Suprapubic skin (tissue), 4 donors: ENCODE results near the gene USP10. TPM values are rescaled to one million over a fixed set of nuclear protein-coding genes. Genes with fewer than 3 reads are reported as not detected.
"Not testable (repeated sequence)": the region's sequence is repeated elsewhere in the genome, so short reads cannot be mapped to it uniquely, and the experiment has no call there.

ENCODE experiments used
- DNase-seq, 2 donors: peaks; one replicate each; pipeline ENCODE4 v3.0.0-alpha.2; 2019; ENCODE audit warnings: low spot score in 2 of 2
- H3K27ac ChIP-seq: fragments of 200-600 bp; sonication (generic); one replicate; pipeline ENCODE4 v1.5.1; 2019
- H3K27me3 ChIP-seq: fragments of 200-600 bp; sonication (generic); one replicate; pipeline ENCODE4 v1.5.1; 2019
- H3K36me3 ChIP-seq: fragments of 200-600 bp; sonication (generic); one replicate; pipeline ENCODE4 v1.5.1; 2019
- H3K4me1 ChIP-seq: fragments of 200-600 bp; sonication (generic); one replicate; pipeline ENCODE4 v1.5.1; 2019
- H3K4me3 ChIP-seq: fragments of 200-600 bp; sonication (generic); one replicate; pipeline ENCODE4 v1.5.1; 2019; ENCODE audit warnings: mild to moderate bottlenecking
- H3K9me3 ChIP-seq: fragments of 200-600 bp; sonication (generic); one replicate; pipeline ENCODE4 v1.5.1; 2019
- EP300 ChIP-seq: sonication (generic); formaldehyde crosslinking; IDR thresholded peaks from one replicate; pipeline ENCODE4 v1.6.1; 2017; ENCODE audit warnings: antibody characterized with exemption
- POLR2A ChIP-seq, 2 donors: fragments of 450-650 bp; IDR thresholded peaks; one replicate each; pipeline ENCODE4 v1.6.1; 2017; ENCODE audit warnings: antibody characterized with exemption in 2 of 2, mild to moderate bottlenecking in 2 of 2, moderate library complexity in 2 of 2
- POLR2AphosphoS5 ChIP-seq, 3 donors: sonication (generic); formaldehyde crosslinking; IDR thresholded peaks; one replicate each; pipeline ENCODE4 v1.6.1; 2017; ENCODE audit warnings: antibody characterized with exemption in 3 of 3
- WGBS: methylation state at CpG from one replicate; pipeline ENCODE4 v1.1.5; 2018; 5-methylcytosine and 5-hydroxymethylcytosine counted together
- total RNA-seq, 4 donors: library from RNA; depleted of rRNA; stranded (reverse); fragments of >200 nt; gene quantifications; one replicate each; pipeline ENCODE4 v1.1.0, GENCODE V29; 2016
- TF ChIP-seq, protein P1 (sequence below), 2 donors: fragments of 200-600 bp in 1 of 2; fragments of 450-650 bp in 1 of 2; sonication (generic) in 1 of 2; IDR thresholded peaks; one replicate each; pipeline ENCODE4 v1.5.1; 2016 to 2019; ENCODE audit warnings: antibody characterized with exemption in 2 of 2, mild to moderate bottlenecking in 1 of 2, moderate library complexity in 1 of 2

The USP10 gene
- total RNA-seq, 4 donors from 2014 or later, result 58.5 to 92.2 (median 69.8) TPM

DNA sequence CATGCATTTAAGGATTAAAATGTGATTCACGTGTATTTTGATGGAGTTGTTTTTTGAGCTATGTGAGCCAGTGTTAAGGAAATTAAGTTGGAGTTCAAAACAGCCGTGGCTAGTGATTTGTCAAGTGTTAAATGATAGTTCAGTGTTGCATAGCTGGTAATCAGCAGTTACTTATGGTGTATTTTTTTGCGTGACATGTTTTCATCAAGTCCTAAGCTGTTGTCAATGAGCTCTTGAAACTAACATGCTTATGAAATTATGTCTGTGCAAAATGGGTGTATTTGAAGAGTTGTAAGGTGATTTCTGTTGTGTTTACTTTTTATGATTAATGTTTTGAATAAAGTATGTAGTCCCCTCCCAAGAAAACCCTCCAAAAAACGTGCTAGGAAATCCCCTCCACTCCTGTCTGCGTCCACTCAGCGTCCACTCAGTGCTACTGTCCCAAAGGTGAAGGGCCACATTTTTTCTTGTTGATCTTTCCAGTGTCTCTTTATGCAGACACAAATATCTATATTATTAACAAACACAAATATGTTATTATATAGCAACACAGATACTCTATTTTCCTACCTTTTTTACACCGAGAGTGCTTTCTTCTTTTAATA lies 30.0 kb downstream of the USP10 start:
- Histone ChIP-seq H3K36me3 (no peaks in the 10 kb centered on the region), H3K4me1 (peaks cover 78% of the 10 kb centered on the region), H3K27ac (peak overlapping the region; percentile 68), H3K4me3 (no peak overlapping the region), H3K9me3 (no peaks in the 10 kb centered on the region), H3K27me3 (no peaks in the 10 kb centered on the region)
- TF ChIP-seq POLR2AphosphoS5 (IDR thresholded peaks at IDR 0.05) (no peak), POLR2A (IDR thresholded peaks at IDR 0.05) (no peak), EP300 (no peak)
- TF ChIP-seq, protein P1, sequence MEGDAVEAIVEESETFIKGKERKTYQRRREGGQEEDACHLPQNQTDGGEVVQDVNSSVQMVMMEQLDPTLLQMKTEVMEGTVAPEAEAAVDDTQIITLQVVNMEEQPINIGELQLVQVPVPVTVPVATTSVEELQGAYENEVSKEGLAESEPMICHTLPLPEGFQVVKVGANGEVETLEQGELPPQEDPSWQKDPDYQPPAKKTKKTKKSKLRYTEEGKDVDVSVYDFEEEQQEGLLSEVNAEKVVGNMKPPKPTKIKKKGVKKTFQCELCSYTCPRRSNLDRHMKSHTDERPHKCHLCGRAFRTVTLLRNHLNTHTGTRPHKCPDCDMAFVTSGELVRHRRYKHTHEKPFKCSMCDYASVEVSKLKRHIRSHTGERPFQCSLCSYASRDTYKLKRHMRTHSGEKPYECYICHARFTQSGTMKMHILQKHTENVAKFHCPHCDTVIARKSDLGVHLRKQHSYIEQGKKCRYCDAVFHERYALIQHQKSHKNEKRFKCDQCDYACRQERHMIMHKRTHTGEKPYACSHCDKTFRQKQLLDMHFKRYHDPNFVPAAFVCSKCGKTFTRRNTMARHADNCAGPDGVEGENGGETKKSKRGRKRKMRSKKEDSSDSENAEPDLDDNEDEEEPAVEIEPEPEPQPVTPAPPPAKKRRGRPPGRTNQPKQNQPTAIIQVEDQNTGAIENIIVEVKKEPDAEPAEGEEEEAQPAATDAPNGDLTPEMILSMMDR (IDR thresholded peaks at IDR 0.05), result no peak
- DNase-seq, result no peak
- WGBS, result 27% methylated on average over 7 of the region's 7 CpGs

DNA sequence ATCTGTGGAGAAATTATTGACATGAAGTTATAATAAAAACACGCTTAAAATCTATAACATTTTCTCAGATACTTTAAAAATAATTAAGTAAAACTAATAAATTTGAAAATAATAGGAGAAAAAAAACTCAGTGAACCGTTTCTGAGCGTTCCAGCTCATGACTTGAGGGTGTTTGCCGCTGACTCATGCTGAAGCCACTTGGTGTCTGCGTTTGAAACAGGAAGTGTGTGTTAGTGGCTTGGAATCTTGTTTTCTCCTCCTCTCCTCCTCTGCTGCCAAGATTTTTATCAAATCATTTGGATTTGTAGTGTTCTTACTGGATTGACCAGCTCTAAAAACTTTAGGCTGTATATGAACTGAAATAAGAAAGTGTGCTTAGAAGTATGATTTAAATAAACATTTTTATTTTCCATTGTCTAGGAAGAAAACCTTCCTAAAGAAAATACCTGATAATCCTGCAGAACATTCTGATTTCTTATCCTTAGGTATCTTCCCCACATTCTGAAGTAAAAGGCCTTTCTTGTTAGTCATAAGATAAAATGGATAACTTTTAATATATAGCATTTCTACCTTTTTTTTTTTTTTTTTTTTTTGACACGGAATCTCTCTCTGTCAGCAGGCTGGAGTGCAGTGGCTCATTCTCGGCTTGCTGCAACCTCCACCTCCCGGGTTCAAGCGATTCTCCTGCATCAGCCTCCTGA lies 30.8 kb downstream of the USP10 start:
- TF ChIP-seq EP300 (no peak), POLR2AphosphoS5 (IDR thresholded peaks at IDR 0.05) (no peak), POLR2A (IDR thresholded peaks at IDR 0.05) (no peak)
- TF ChIP-seq, protein P1 (IDR thresholded peaks at IDR 0.05), result no peak
- Histone ChIP-seq H3K27me3 (no peaks in the 10 kb centered on the region), H3K9me3 (no peaks in the 10 kb centered on the region), H3K27ac (peak overlapping the region; percentile 68), H3K36me3 (no peaks in the 10 kb centered on the region), H3K4me1 (peaks cover 70% of the 10 kb centered on the region), H3K4me3 (no peak overlapping the region)
- WGBS, result 29% methylated on average over 9 of the region's 9 CpGs
- DNase-seq, result no peak

DNA sequence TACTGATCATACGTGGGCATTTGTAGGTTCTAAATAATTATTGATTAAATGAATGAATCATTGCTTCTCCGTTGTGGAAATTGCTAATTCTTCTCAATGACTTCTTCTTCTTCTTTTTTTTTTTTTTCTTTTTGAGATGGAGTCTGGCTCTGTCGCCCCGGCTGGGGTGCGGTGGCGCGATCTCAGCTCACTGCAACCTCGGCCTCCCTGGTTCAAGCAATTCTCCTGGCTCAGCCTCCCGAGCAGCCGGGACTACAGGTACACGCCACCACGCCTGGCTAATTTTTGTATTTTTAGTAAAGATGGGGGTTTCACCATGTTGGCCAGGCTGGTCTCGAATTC lies 32.5 kb downstream of the USP10 start:
- H3K27ac ChIP-seq, H3K9me3 ChIP-seq, H3K4me3 ChIP-seq, H3K36me3 ChIP-seq, DNase-seq, H3K27me3 ChIP-seq: not testable (repeated sequence)
- WGBS, result 88% methylated on average over 13 of the region's 13 CpGs
- H3K4me1 ChIP-seq, result peaks cover 73% of the 10 kb centered on the region

DNA sequence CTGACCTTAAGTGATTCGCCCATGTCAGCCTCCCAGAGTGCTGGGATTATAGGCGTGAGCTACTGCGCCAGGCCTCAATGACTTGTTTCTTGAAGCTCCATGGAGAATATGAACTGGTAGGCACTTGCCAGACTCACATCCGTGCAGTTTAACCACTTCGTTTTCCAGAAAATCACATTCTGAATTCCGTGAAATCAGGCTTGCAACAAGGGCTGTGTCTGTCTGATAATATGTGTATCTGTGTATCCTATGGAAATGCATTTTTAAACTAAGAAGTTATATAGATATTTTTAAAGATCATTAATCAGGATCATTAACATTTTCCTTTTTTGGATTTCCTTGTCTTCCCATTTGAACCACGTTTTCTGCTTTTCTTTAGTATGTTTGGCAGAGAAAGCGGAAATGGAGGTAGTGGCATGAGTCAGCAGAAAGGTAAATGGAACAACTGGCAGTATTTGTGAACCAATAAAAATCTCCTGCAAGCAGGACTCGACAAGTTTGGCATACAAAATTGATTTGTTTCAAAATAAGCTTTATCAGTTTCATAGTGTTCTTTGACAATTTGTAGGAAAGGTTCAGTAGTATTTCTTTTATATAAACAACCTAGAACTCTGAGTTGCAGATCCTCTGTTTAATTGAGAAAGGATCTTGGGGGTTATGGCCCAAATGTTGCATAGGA lies 33.0 kb downstream of the USP10 start:
- no peak overlapping the region for H3K27ac ChIP-seq
- no peaks in the 10 kb centered on the region for H3K36me3 ChIP-seq
- H3K4me1 ChIP-seq, result peaks cover 78% of the 10 kb centered on the region
- H3K4me3 ChIP-seq, result no peak overlapping the region
- TF ChIP-seq POLR2A (IDR thresholded peaks at IDR 0.05) (no peak), EP300 (no peak), POLR2AphosphoS5 (IDR thresholded peaks at IDR 0.05) (no peak)
- TF ChIP-seq, protein P1 (IDR thresholded peaks at IDR 0.05), result no peak
- no peak for DNase-seq
- H3K9me3 ChIP-seq, result no peaks in the 10 kb centered on the region
- 61% methylated on average over 9 of the region's 9 CpGs for WGBS
- no peaks in the 10 kb centered on the region for H3K27me3 ChIP-seq

DNA sequence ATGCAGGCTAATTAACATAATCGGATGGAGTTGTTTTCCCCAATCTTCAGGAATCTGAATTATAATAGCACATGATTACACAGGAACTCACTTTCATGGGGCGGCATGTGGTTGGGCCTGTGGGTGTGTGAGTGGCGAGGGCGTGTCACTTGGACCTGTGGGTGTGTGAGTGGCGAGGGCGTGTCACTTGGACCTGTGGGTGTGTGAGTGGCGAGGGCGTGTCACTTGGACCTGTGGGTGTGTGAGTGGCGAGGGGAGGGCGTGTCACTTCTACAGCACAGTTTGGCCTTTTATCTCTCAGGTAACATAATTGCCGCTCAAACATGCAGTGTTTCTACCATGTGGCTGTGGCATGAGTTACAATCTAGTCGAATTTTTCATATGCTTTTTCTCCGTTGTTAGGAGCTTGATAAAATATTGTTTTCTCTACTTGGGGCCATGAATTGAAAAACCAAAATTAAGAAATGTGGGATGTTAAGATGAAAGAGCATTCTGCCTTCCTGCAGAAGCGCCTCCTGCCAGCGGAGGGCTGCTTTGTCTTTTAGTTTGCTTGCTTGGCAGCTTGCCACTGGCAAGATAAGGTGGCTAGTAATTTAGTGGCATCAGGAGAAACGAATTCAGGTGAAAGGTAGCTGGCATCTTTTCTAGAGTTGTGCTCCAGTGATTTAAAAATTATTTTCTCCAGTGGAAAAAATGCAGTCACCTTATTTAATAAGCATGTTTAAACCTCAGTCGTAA lies 36.2 kb downstream of the USP10 start:
- WGBS, result 56% methylated on average over 17 of the region's 17 CpGs
- TF ChIP-seq, protein P1 (IDR thresholded peaks at IDR 0.05), result no peak
- no peak for TF ChIP-seq POLR2A (IDR thresholded peaks at IDR 0.05)
- no peak for TF ChIP-seq EP300
- TF ChIP-seq POLR2AphosphoS5 (IDR thresholded peaks at IDR 0.05), result no peak
- no peak overlapping the region for H3K4me3 ChIP-seq
- no peaks in the 10 kb centered on the region for H3K9me3 ChIP-seq
- H3K36me3 ChIP-seq, result no peaks in the 10 kb centered on the region
- H3K27ac ChIP-seq, result no peak overlapping the region
- H3K4me1 ChIP-seq, result peaks cover 80% of the 10 kb centered on the region
- H3K27me3 ChIP-seq, result no peaks in the 10 kb centered on the region
- DNase-seq, result no peak
